OCI-LY7 (cell line): ENCODE results near the gene ZDHHC14. TPM values are rescaled to one million over a fixed set of nuclear protein-coding genes. Genes with fewer than 3 reads are reported as not detected.

Experiments
- BruUV-seq: library from RNA; stranded (reverse); fragments of 400-500 nt; replicated peaks from 2 replicates; lab custom pipeline; 2021; lab: Mats Ljungman, UMichigan
- CTCF ChIA-PET: fragments of 300-600 bp; sonication (Branson Sonifier 250); formaldehyde crosslinking; loops from one replicate; lab custom pipeline; 2022; ENCODE audit warnings: antibody characterized with exemption; ENCODE audit not compliant: unreplicated experiment; lab: Charles Lee
- POLR2A ChIA-PET: fragments of 300-600 bp; sonication (Branson Sonifier 250); formaldehyde crosslinking; loops from one replicate; lab custom pipeline; 2022; ENCODE audit warnings: antibody characterized with exemption; lab: Charles Lee
- DNase-seq: peaks from one replicate; pipeline ENCODE4 v3.0.0-alpha.2; 2015; ENCODE audit warnings: low spot score
- H2AFZ ChIP-seq: fragments of 200-600 bp; sonication (generic), shearing (Covaris generic); 2 replicates; pipeline ENCODE4 v1.6.1; 2014; ENCODE audit warnings: mild to moderate bottlenecking, antibody characterized with exemption, low read length, moderate library complexity
- H3K27ac ChIP-seq: fragments of 200-600 bp; sonication (generic); 2 replicates; pipeline ENCODE4 v1.5.1; 2014; ENCODE audit warnings: mixed run types, low read depth, mild to moderate bottlenecking, moderate library complexity, low read length, inconsistent platforms; ENCODE audit not compliant: poor library complexity, severe bottlenecking
- H3K36me3 ChIP-seq: fragments of 200-600 bp; sonication (generic); 2 replicates; pipeline ENCODE4 v1.6.1; 2014; ENCODE audit warnings: mild to moderate bottlenecking, antibody characterized with exemption, low read length, moderate library complexity, mixed read lengths; ENCODE audit not compliant: insufficient read depth
- H3K4me1 ChIP-seq: fragments of 200-600 bp; sonication (generic); 2 replicates; pipeline ENCODE4 v1.5.1; 2014; ENCODE audit warnings: mild to moderate bottlenecking, low read length; ENCODE audit not compliant: insufficient read depth, poor library complexity, severe bottlenecking
- H3K4me2 ChIP-seq: fragments of 200-600 bp; sonication (generic); 2 replicates; pipeline ENCODE4 v1.6.1; 2014; ENCODE audit warnings: mild to moderate bottlenecking, low read length
- H3K4me3 ChIP-seq: fragments of 200-600 bp; sonication (generic); 2 replicates; pipeline ENCODE4 v1.5.1; 2014; ENCODE audit warnings: mild to moderate bottlenecking, low read depth, low read length; ENCODE audit not compliant: poor library complexity, severe bottlenecking
- H3K79me2 ChIP-seq: fragments of 200-600 bp; sonication (generic); 2 replicates; pipeline ENCODE4 v1.6.1; 2016; ENCODE audit warnings: low read depth, mild to moderate bottlenecking, low read length, moderate library complexity, mixed read lengths; ENCODE audit not compliant: insufficient read depth
- H3K9me2 ChIP-seq: fragments of 200-600 bp; sonication (generic); 2 replicates; pipeline ENCODE4 v1.6.1; 2016; ENCODE audit warnings: mild to moderate bottlenecking, low read length, mixed read lengths; ENCODE audit not compliant: insufficient read depth
- H3K9me3 ChIP-seq: fragments of 200-600 bp; sonication (generic); 2 replicates; pipeline ENCODE4 v1.6.1; 2014; ENCODE audit warnings: mild to moderate bottlenecking, mixed run types, low read length, mixed read lengths
- H4K20me1 ChIP-seq: fragments of 200-600 bp; sonication (generic); 2 replicates; pipeline ENCODE4 v1.6.1; 2014; ENCODE audit warnings: mild to moderate bottlenecking, antibody characterized with exemption, low read length, moderate library complexity, mixed read lengths; ENCODE audit not compliant: insufficient read depth
- CTCF ChIP-seq: fragments of 200-600 bp; sonication (generic); conservative IDR thresholded peaks from 2 replicates; pipeline ENCODE4 v1.5.1; 2014; ENCODE audit warnings: mild to moderate bottlenecking, antibody characterized with exemption, low read length, moderate library complexity, mixed read lengths
- EZH2phosphoT487 ChIP-seq: fragments of 200-600 bp; sonication (generic); IDR thresholded peaks from 2 replicates; pipeline ENCODE4 v1.6.1; 2018; ENCODE audit warnings: low read depth, borderline replicate concordance, mild to moderate bottlenecking, mixed run types, antibody characterized with exemption, low read length, moderate library complexity, mixed read lengths
- intact Hi-C: fragments of 100-400 bp; cut with micrococcal nuclease; formaldehyde crosslinking; loops from one replicate; pipeline ENCODE4 v1.10.0; 2022; ENCODE audit not compliant: unreplicated experiment
- total RNA-seq, 2 experiments: library from RNA; depleted of rRNA in 1 of 2; stranded (reverse); fragments of >200 nt in 1 of 2; shearing (Covaris generic) in 1 of 2; gene quantifications; 2 replicates each; pipeline ENCODE4 v1.2.3, GENCODE V29; 2014 to 2022

ZDHHC14 gene
- total RNA-seq, 2 experiments from 2014 or later, result 0.69 to 3.0 TPM

DNA sequence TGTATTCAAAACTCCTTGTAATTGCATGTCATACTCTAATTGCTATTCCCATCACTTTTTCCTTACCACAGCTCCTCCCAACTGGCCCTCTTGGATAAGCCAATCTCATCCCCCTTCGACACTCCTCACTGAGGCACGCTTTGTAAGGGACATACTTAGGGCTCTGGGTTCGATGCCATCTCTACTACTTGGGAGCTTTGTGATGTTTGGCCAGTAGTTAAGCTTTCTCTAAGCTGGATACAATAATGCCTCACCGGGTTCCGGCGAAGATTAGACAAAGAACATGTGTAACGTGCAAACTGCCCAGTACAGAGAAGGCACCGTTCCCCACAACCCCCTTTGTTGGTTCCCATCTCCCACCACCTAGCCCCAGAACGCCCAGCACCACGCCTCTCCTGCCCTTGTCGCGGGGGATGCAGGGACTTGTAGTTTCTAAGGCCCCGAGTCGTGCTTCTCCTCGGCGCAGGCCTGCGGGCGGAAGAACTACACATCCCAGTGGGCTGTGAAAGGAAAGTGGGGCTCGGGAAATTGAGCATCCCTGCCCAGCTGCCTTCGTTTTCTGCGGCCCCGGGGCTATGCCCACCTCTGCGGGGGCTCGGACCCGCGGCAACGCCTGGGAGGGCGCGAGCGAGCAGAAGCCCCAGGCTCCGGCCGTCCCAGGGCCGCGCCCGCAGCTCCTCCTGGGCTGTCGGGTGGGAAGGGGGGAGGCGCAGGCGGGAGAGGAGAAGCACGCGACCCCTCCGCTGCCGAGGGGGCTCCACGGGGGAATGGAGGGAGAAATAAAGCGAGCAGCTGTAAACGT is 1.1 kb upstream of the ZDHHC14 start:
- BruUV-seq, result no TSS peak
- Histone ChIP-seq H3K9me2 (no peaks in the 10 kb centered on the region), H3K79me2 (no peaks in the 10 kb centered on the region), H3K4me2 (peak overlapping the region; percentile 97), H3K9me3 (no peaks in the 10 kb centered on the region), H3K36me3 (no peaks in the 10 kb centered on the region), H3K4me1 (peaks cover 21% of the 10 kb centered on the region), H3K4me3 (peak overlapping the region; percentile 98), H3K27ac (peak overlapping the region; percentile 46), H2AFZ (peak overlapping the region; percentile 92), H4K20me1 (0 out of 2 replicates have a peak, but pooled peaks cover 4% of the 10 kb centered on the region)
- ChIA-PET POLR2A (interaction anchor here (0.6 to 2.9 kb wide), 8 partner anchors 10 to 234 kb away, joined by 3 to 12 read pairs (median 6); partner anchors contain the start of gene TMEM242), CTCF (no interaction called here)
- TF ChIP-seq EZH2phosphoT487 (no peak), CTCF (no peak)
- intact Hi-C loops, result loop anchor here (1.0 to 5.0 kb wide), 6 partner anchors 57 to 385 kb away; partner anchors contain the start of gene TMEM242
- peak; percentile 92 for DNase-seq

GRCh38 chr6:157380458-157380778 is 572 bp upstream of the ZDHHC14 start:
- Histone ChIP-seq H3K79me2 (no peaks in the 10 kb centered on the region), H2AFZ (peak overlapping the region; percentile 92), H3K9me2 (no peaks in the 10 kb centered on the region), H3K27ac (peak overlapping the region; percentile 46), H3K9me3 (no peaks in the 10 kb centered on the region), H3K4me3 (peak overlapping the region; percentile 98), H3K36me3 (no peaks in the 10 kb centered on the region), H3K4me1 (peaks cover 21% of the 10 kb centered on the region), H3K4me2 (peak overlapping the region; percentile 97), H4K20me1 (no peaks in the 10 kb centered on the region)
- ChIA-PET POLR2A (interaction anchor here (0.6 to 2.9 kb wide), 6 partner anchors 10 to 234 kb away, joined by 3 to 12 read pairs (median 8); partner anchors contain the start of gene TMEM242), CTCF (no interaction called here)
- DNase-seq, result peak; percentile 29
- intact Hi-C loops, result loop anchor here (1.0 to 5.0 kb wide), 6 partner anchors 57 to 384 kb away; partner anchors contain the start of gene TMEM242
- BruUV-seq, result no TSS peak
- TF ChIP-seq EZH2phosphoT487 (no peak), CTCF (no peak)
